HG03354 (cell line): ENCODE measurements around the gene UBE3C.
"Not testable (repeated sequence)": the region's sequence is repeated elsewhere in the genome, so short reads cannot be mapped to it uniquely, and the experiment has no call there.

Source experiments
- ATAC-seq: cut with Tn5 transposase; IDR thresholded peaks from one replicate; pipeline ENCODE4 v1.9.1; 2021; ENCODE audit warnings: mild to moderate bottlenecking; ENCODE audit not compliant: unreplicated experiment, poor library complexity, severe bottlenecking

UBE3C gene

GRCh38 chr7:157224627-157225026 lies 85.9 kb downstream of the UBE3C start:
- no peak for ATAC-seq

- no peak for ATAC-seq
Observed at GRCh38 chr7:157228864-157229422, 90.2 kb downstream of the UBE3C start.

DNA sequence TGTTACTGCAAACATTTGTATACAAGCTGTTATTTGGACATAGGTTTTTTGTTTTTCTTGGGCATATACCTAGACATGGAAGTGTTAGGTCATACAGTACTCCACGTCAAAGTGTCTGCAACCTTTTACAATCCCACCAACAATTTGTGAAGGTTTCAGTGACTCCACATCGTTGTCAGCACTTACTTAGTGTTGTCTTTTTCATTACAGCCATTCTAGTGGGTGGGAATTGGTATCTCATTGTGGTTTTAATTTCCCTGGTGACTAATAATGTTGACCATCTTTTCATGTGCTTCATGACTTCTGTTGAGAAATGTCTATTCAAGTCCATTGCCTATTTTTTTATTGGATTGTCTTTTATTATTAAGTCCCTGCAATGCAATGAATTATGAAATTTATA lies 95.0 kb downstream of the UBE3C start:
- ATAC-seq: no peak

DNA sequence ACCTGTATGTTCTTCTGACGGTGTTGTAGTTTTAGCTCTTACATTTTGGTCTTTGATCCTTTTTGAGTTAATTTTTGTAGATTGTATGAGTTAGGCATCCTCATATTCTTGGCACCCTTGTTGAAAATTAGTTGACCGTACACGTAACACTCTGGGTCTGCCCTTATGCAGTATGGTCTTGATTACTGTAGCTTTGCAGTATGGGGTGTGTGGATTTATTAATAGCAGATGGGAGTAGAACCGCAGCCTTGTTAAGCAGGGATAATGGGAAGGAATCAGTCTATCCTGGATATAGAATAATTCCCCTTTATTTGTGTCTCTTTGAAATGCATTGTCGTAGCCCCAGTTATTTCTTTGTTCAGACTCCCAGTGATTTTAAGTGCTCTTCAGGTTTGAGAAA lies 95.5 kb downstream of the UBE3C start:
- no peak for ATAC-seq

- ATAC-seq: no peak
Observed at GRCh38 chr7:157235357-157236333, 96.9 kb downstream of the UBE3C start.

GRCh38 chr7:157238087-157238486 lies 99.4 kb downstream of the UBE3C start:
- no peak for ATAC-seq

GRCh38 chr7:157239571-157240270 lies 101.0 kb downstream of the UBE3C start:
- ATAC-seq: no peak

DNA sequence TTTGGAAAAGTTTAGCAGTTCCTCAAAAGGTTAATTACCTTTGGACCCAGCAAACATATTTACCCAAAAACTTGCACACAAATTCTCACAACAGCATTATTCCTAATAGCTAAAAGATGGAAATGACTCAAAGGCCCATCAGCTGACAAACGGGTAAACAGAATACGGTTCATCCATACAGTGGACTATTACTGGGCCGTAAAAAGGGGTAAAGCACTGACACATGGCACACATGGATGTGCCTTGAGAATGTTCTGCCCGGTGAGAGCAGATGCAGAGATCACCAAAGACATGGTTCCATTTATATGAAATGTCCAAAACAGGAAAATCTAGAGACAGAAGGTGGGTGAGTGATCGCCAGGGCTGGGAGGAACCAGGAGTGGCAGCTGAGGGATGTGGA lies 102.9 kb downstream of the UBE3C start:
- no peak for ATAC-seq

- ATAC-seq: no peak
Observed at GRCh38 chr7:157244516-157245294, 106.0 kb downstream of the UBE3C start.

- no peak for ATAC-seq
Observed at GRCh38 chr7:157246052-157246451, 107.3 kb downstream of the UBE3C start.

- no peak for ATAC-seq
Observed at GRCh38 chr7:157248659-157249058, 109.9 kb downstream of the UBE3C start.

GRCh38 chr7:157250605-157251228 lies 112.0 kb downstream of the UBE3C start:
- ATAC-seq: peak; percentile 82

GRCh38 chr7:157251817-157252216 lies 113.1 kb downstream of the UBE3C start:
- not testable (repeated sequence) for ATAC-seq

GRCh38 chr7:157253850-157254249 lies 115.1 kb downstream of the UBE3C start:
- ATAC-seq: no peak

DNA sequence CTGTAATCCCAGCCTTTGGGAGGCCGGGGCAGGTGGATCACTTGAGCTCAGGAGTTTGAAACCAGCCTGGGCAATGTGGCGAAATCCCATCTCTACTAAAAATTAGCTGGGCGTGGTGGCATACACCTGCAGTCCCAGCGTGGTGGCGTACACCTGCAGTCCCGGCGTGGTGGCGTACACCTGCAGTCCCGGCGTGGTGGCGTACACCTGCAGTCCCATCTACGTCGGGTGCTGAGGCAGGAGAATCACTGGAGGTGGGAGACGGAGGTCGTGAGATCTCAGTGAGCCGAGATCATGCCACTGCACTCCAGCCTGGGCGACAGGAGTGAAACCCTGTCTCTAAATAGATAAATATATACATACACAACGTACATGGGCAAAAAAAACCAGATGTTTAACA lies 116.1 kb downstream of the UBE3C start:
- ATAC-seq: not testable (repeated sequence)

DNA sequence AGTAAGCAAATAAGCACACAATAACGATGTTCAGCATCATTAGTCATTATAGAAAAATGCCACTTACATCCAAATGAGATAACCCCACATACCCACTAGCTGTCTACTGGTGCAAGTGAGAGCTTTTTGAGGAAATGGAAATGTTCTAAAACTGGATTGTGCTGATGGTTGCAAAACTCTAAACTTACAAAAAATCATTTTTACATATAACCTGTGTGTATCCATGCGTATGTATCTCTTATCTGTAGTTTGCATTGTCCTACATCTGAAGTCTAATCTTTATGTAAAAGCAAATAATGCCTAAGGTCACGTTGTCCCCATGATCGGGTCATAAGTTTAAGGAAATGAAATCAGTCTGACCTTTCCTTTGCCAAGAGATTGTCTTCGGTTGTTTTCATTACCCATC lies 116.5 kb downstream of the UBE3C start:
- no peak for ATAC-seq

GRCh38 chr7:157263156-157263555 lies 124.4 kb downstream of the UBE3C start:
- ATAC-seq: no peak

DNA sequence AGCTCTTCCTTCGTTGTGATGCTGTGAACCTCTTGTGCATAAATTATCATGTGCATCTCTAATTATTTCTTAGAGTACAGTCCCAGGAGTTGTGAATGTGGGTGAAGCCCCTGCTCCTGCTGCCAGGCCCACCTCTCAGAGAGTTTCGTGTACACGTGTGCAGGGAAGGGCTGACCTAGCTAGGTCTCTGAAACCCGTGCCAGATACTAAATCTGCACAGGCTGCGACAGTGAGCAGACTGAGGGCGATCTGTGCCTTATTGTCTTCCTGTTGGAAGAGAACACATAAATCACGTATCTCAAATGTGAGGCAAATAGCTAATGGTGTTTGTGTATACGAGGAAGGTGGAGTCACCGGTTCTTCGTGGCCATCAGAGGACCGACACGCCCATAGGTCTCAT lies 126.3 kb downstream of the UBE3C start:
- ATAC-seq: no peak

DNA sequence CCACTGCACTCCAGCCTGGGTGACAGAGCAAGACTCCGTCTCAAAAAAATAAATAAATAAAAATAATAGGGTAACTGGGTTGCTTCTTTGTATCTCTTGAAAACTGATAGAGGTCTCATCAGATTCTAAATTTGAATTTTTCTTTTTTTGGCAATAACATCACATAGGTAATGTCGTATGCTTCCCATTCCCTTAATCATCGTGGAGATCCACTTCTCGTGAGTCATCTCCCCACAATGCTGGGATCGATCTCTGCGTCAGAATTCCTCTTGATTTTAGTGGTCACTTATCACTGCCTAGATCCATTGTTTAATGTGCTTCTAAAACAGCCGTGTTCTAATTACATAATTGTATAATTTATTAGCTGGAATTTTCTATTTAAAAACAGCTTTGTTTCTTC lies 127.5 kb downstream of the UBE3C start:
- no peak for ATAC-seq
